GM19467 (cell line): ENCODE results near the gene DOCK9.

Source experiments
- ATAC-seq: cut with Tn5 transposase; IDR thresholded peaks from one replicate; pipeline ENCODE4 v1.9.1; 2021; ENCODE audit warnings: mild to moderate bottlenecking, moderate library complexity; ENCODE audit not compliant: unreplicated experiment

DOCK9 gene

GRCh38 chr13:98890925-98891324 is 86.9 kb downstream of the DOCK9 start:
- no peak for ATAC-seq

- no peak for ATAC-seq
Measured at GRCh38 chr13:98890186-98890585, 87.7 kb downstream of the DOCK9 start.

- no peak for ATAC-seq
Measured at GRCh38 chr13:98889419-98890085, 88.3 kb downstream of the DOCK9 start.

- no peak for ATAC-seq
Measured at GRCh38 chr13:98888890-98889279, 89.0 kb downstream of the DOCK9 start.

GRCh38 chr13:98888222-98888889 is 89.5 kb downstream of the DOCK9 start:
- no peak for ATAC-seq

- ATAC-seq = no peak
Measured at GRCh38 chr13:98886587-98887230, 91.2 kb downstream of the DOCK9 start.

GRCh38 chr13:98885600-98885999 is 92.3 kb downstream of the DOCK9 start:
- no peak for ATAC-seq

GRCh38 chr13:98883998-98884397 is 93.9 kb downstream of the DOCK9 start:
- ATAC-seq = no peak

- ATAC-seq = no peak
Measured at GRCh38 chr13:98881390-98881789, 96.5 kb downstream of the DOCK9 start.

- ATAC-seq = no peak
Measured at GRCh38 chr13:98880677-98881076, 97.2 kb downstream of the DOCK9 start.

- no peak for ATAC-seq
Measured at GRCh38 chr13:98879957-98880356, 97.9 kb downstream of the DOCK9 start.

- no peak for ATAC-seq
Measured at GRCh38 chr13:98879127-98879520, 98.7 kb downstream of the DOCK9 start.

- no peak for ATAC-seq
Measured at GRCh38 chr13:98878486-98879126, 99.3 kb downstream of the DOCK9 start.

- no peak for ATAC-seq
Measured at GRCh38 chr13:98877936-98878335, 99.9 kb downstream of the DOCK9 start.

GRCh38 chr13:98877466-98877865 is 100.4 kb downstream of the DOCK9 start:
- ATAC-seq = no peak

- ATAC-seq = no peak
Measured at GRCh38 chr13:98875146-98875729, 102.6 kb downstream of the DOCK9 start.

GRCh38 chr13:98874029-98874397 is 103.9 kb downstream of the DOCK9 start:
- no peak for ATAC-seq

GRCh38 chr13:98873377-98874028 is 104.4 kb downstream of the DOCK9 start:
- no peak for ATAC-seq

GRCh38 chr13:98871727-98872126 is 106.1 kb downstream of the DOCK9 start:
- ATAC-seq = no peak

- ATAC-seq = no peak
Measured at GRCh38 chr13:98869408-98870090, 108.3 kb downstream of the DOCK9 start.
